Liver (tissue), 3 donors: Measurements from ENCODE around the gene ACADSB.

Source experiments
- CTCF ChIP-seq: fragments of 150-350 bp; IDR thresholded peaks from 2 replicates; pipeline ENCODE4 v1.5.1; 2017; ENCODE audit warnings: improper control_type of control experiment, low read depth, low read length; ENCODE audit not compliant: missing input control
- EGR1 ChIP-seq, 2 donors: IDR thresholded peaks; 2 replicates each; pipeline ENCODE4 v1.6.1; 2016 to 2018; ENCODE audit warnings: antibody characterized with exemption in 2 of 2, low read depth in 2 of 2
- FOXA1 ChIP-seq: IDR thresholded peaks from 2 replicates; pipeline ENCODE4 v1.6.1; 2016; ENCODE audit warnings: antibody characterized with exemption
- GABPA ChIP-seq, 2 donors: IDR thresholded peaks in 1 of 2; conservative IDR thresholded peaks in 1 of 2; 2 replicates each; pipeline ENCODE4 v1.6.1; 2016; ENCODE audit warnings: antibody characterized with exemption in 2 of 2, mild to moderate bottlenecking in 1 of 2, moderate library complexity in 1 of 2
- HNF4A ChIP-seq, 2 donors: conservative IDR thresholded peaks; 2 replicates each; pipeline ENCODE4 v1.6.1; 2016; ENCODE audit warnings: antibody characterized with exemption in 2 of 2, mild to moderate bottlenecking in 2 of 2
- JUND ChIP-seq, 2 donors: IDR thresholded peaks; 2 replicates each; pipeline ENCODE4 v1.6.1; 2016; ENCODE audit warnings: antibody characterized with exemption in 2 of 2
- RAD21 ChIP-seq, 2 donors: IDR thresholded peaks; 2 replicates each; pipeline ENCODE4 v1.6.1; 2016; ENCODE audit warnings: antibody characterized with exemption in 2 of 2, mild to moderate bottlenecking in 2 of 2
- RXRA ChIP-seq, 2 donors: IDR thresholded peaks; 2 replicates each; pipeline ENCODE4 v1.6.1; 2017 to 2018; ENCODE audit warnings: antibody characterized with exemption in 2 of 2, mild to moderate bottlenecking in 1 of 2
- SP1 ChIP-seq: IDR thresholded peaks from 2 replicates; pipeline ENCODE4 v1.6.1; 2018; ENCODE audit warnings: antibody characterized with exemption, mild to moderate bottlenecking
- TAF1 ChIP-seq: conservative IDR thresholded peaks from 2 replicates; pipeline ENCODE4 v1.6.1; 2016; ENCODE audit warnings: antibody characterized with exemption, mild to moderate bottlenecking
- YY1 ChIP-seq: IDR thresholded peaks from 2 replicates; pipeline ENCODE4 v1.6.1; 2016; ENCODE audit warnings: antibody characterized with exemption, mild to moderate bottlenecking
- TF ChIP-seq, protein P1 (sequence below): IDR thresholded peaks from 2 replicates; pipeline ENCODE4 v1.6.1; 2016; ENCODE audit warnings: antibody characterized with exemption
- TF ChIP-seq, protein P2 (sequence below): IDR thresholded peaks from 2 replicates; pipeline ENCODE4 v1.6.1; 2016; ENCODE audit warnings: antibody characterized with exemption, mild to moderate bottlenecking
- TF ChIP-seq, protein P3 (sequence below): IDR thresholded peaks from 2 replicates; pipeline ENCODE4 v1.6.1; 2016; ENCODE audit warnings: antibody characterized with exemption
- donor health status: healthy.
- donor health status: healthy.

GRCh38 chr10:123093489-123093888 lies 84.7 kb downstream of the ACADSB start:
- TF ChIP-seq CTCF (no peak), HNF4A (conservative IDR thresholded peaks at IDR 0.05) (no peak), GABPA (IDR thresholded peaks at IDR 0.05 in 1 of 2, conservative IDR thresholded peaks at IDR 0.05 in 1 of 2) (no peak), JUND (IDR thresholded peaks at IDR 0.05) (no peak), FOXA1 (no peak), RXRA (IDR thresholded peaks at IDR 0.05) (no peak), TAF1 (no peak), SP1 (no peak), YY1 (no peak), RAD21 (IDR thresholded peaks at IDR 0.05) (no peak), EGR1 (IDR thresholded peaks at IDR 0.05; ENCODE audit: low read depth in 2 of 2) (no peak)
- TF ChIP-seq, protein P1, sequence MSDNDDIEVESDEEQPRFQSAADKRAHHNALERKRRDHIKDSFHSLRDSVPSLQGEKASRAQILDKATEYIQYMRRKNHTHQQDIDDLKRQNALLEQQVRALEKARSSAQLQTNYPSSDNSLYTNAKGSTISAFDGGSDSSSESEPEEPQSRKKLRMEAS, result no peak
- TF ChIP-seq, protein P2, sequence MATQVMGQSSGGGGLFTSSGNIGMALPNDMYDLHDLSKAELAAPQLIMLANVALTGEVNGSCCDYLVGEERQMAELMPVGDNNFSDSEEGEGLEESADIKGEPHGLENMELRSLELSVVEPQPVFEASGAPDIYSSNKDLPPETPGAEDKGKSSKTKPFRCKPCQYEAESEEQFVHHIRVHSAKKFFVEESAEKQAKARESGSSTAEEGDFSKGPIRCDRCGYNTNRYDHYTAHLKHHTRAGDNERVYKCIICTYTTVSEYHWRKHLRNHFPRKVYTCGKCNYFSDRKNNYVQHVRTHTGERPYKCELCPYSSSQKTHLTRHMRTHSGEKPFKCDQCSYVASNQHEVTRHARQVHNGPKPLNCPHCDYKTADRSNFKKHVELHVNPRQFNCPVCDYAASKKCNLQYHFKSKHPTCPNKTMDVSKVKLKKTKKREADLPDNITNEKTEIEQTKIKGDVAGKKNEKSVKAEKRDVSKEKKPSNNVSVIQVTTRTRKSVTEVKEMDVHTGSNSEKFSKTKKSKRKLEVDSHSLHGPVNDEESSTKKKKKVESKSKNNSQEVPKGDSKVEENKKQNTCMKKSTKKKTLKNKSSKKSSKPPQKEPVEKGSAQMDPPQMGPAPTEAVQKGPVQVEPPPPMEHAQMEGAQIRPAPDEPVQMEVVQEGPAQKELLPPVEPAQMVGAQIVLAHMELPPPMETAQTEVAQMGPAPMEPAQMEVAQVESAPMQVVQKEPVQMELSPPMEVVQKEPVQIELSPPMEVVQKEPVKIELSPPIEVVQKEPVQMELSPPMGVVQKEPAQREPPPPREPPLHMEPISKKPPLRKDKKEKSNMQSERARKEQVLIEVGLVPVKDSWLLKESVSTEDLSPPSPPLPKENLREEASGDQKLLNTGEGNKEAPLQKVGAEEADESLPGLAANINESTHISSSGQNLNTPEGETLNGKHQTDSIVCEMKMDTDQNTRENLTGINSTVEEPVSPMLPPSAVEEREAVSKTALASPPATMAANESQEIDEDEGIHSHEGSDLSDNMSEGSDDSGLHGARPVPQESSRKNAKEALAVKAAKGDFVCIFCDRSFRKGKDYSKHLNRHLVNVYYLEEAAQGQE, result no peak
- TF ChIP-seq, protein P3, sequence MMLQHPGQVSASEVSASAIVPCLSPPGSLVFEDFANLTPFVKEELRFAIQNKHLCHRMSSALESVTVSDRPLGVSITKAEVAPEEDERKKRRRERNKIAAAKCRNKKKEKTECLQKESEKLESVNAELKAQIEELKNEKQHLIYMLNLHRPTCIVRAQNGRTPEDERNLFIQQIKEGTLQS, result no peak
